Astrocyte of the cerebellum (primary cell): ENCODE data around the gene PODXL.

Source experiments
- DNase-seq: peaks from one replicate; pipeline ENCODE4 v3.0.0-alpha.2; 2011; ENCODE audit warnings: low read depth
- H3K4me3 ChIP-seq: 2 replicates; pipeline ENCODE4 v1.5.1; 2011; ENCODE audit warnings: mild to moderate bottlenecking, low read depth, low read length, moderate library complexity
- in situ Hi-C: cut with HindIII; loops from 2 replicates; pipeline ENCODE4 v1.10.0; 2017; ENCODE audit warnings: low sequenced_read_pairs
- TF ChIP-seq, protein P1 (sequence below): IDR thresholded peaks from 2 replicates; pipeline ENCODE4 v1.5.1; 2012; ENCODE audit warnings: low read length, low read depth, moderate library complexity, mild to moderate bottlenecking; ENCODE audit errors: missing control alignments

PODXL gene

GRCh38 chr7:131586259-131586658 is 29.8 kb upstream of the PODXL start:
- TF ChIP-seq, protein P1, sequence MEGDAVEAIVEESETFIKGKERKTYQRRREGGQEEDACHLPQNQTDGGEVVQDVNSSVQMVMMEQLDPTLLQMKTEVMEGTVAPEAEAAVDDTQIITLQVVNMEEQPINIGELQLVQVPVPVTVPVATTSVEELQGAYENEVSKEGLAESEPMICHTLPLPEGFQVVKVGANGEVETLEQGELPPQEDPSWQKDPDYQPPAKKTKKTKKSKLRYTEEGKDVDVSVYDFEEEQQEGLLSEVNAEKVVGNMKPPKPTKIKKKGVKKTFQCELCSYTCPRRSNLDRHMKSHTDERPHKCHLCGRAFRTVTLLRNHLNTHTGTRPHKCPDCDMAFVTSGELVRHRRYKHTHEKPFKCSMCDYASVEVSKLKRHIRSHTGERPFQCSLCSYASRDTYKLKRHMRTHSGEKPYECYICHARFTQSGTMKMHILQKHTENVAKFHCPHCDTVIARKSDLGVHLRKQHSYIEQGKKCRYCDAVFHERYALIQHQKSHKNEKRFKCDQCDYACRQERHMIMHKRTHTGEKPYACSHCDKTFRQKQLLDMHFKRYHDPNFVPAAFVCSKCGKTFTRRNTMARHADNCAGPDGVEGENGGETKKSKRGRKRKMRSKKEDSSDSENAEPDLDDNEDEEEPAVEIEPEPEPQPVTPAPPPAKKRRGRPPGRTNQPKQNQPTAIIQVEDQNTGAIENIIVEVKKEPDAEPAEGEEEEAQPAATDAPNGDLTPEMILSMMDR, result no peak
- no peak for DNase-seq
- no peak overlapping the region for H3K4me3 ChIP-seq
- in situ Hi-C loops, result no loop called here

DNA sequence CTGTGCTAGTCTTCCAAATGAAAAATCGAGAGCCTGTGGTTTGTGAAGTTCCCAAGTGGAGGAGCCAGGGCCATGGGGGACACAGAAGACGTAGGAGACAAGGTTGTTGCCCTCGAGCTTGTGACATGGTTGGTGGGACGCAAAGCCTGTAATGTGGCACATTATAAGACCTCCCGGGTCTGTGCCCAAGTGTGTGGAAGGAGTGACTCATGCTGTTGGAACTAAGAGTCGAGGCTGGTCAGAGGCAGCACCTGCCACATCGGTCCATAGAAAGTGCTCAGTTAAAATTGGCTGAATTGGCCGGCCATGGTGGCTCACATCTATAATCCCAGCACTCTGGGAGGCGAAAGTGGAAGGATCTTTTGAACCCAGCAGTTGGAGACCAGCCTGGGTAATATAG is 27.0 kb upstream of the PODXL start:
- DNase-seq, result no peak
- in situ Hi-C loops, result no loop called here
- no peak overlapping the region for H3K4me3 ChIP-seq
- TF ChIP-seq, protein P1, result no peak

DNA sequence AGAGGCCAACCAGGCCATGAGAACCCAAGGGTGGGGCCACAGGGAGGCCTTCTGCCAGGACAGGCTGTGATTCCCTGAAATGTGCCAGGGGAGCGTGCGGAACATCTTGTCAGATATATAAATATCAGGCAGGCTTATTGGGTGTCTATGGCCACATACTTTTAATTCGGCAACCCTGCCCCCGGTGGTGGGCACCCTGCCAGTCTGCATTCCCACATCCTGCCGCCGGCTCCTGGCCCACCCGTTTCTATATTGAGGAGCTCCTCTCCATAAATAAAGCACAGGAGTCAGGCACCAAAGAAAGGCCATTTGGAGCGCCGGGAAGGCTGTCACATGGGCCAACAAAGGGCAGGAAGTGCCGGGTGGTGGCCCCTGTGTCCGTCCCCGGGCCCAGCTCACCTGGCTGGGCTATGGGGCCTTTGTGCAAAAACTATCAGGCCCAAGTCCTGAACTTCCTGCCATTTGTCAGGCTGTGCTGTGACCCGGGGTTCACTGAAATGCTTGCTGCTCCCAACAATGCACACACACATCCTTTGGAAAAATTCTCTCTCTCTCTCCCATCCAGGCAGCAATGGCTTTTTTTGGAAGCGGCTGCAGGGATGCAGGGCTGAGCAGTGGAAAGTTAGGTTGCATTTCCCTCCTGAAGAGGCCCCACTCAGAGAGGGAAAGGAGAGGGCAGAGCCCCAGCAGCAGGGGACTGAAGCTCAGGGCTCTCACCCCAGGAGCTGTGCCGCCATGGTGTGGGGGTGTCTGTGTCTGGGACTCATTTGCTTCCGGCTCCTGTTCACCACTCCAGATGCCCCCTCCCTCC is 25.0 kb upstream of the PODXL start:
- in situ Hi-C loops, result no loop called here
- DNase-seq, result no peak
- H3K4me3 ChIP-seq, result no peak overlapping the region
- TF ChIP-seq, protein P1, result no peak

GRCh38 chr7:131578602-131579001 is 22.2 kb upstream of the PODXL start:
- TF ChIP-seq, protein P1, result no peak
- in situ Hi-C loops, result no loop called here

DNA sequence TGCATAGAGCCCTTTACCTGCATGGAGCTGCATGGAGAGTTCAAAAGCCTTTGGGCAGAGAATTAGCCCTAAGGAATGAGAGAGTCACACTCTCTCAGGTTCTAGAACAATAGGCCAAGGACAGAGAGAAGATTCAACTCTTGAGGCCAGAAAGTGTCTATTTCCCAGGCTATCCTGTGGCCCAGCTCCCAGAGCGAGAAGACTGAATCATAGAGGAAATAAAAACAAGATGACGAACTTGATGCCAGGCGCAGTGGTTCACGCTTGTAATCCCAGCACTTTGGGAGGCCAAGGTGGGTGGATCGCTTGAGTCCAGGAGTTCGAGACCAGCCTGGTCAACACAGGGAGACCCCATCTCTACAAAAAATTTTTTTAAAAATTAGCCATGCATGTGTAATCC is 18.3 kb upstream of the PODXL start:
- DNase-seq, result no peak
- H3K4me3 ChIP-seq, result no peak overlapping the region
- TF ChIP-seq, protein P1, result no peak
- in situ Hi-C loops, result no loop called here

More at GRCh38 chr7:131578602-131579001, 22.2 kb upstream of the PODXL start:
- no peak overlapping the region for H3K4me3 ChIP-seq
- DNase-seq, result no peak

DNA sequence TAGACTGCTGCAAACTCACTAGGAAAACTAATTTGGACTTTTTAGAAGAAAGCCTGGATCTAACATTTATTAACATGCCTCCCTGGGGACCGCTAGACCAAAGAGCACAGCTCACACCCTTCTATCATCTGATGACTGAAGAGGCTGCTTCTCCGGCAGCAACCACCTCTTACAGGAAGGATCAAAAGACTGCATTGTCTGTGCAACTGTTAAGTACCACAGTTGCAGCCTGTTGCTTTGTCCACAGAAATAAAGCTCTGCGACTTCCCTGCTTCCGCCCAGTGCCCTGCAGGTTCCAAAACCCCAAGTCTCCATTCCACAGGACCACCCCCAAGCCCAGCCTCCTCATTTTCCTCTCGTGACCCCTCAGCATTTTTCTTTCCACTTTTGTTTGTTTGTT is 14.0 kb upstream of the PODXL start:
- H3K4me3 ChIP-seq, result no peak overlapping the region
- TF ChIP-seq, protein P1, result no peak
- DNase-seq, result no peak
- in situ Hi-C loops, result no loop called here

GRCh38 chr7:131568970-131569369 is 12.5 kb upstream of the PODXL start:
- no peak overlapping the region for H3K4me3 ChIP-seq
- in situ Hi-C loops, result no loop called here
- DNase-seq, result no peak
- TF ChIP-seq, protein P1, result no peak
